Measurements from ENCODE around the gene THSD4.

The THSD4 gene

DNA sequence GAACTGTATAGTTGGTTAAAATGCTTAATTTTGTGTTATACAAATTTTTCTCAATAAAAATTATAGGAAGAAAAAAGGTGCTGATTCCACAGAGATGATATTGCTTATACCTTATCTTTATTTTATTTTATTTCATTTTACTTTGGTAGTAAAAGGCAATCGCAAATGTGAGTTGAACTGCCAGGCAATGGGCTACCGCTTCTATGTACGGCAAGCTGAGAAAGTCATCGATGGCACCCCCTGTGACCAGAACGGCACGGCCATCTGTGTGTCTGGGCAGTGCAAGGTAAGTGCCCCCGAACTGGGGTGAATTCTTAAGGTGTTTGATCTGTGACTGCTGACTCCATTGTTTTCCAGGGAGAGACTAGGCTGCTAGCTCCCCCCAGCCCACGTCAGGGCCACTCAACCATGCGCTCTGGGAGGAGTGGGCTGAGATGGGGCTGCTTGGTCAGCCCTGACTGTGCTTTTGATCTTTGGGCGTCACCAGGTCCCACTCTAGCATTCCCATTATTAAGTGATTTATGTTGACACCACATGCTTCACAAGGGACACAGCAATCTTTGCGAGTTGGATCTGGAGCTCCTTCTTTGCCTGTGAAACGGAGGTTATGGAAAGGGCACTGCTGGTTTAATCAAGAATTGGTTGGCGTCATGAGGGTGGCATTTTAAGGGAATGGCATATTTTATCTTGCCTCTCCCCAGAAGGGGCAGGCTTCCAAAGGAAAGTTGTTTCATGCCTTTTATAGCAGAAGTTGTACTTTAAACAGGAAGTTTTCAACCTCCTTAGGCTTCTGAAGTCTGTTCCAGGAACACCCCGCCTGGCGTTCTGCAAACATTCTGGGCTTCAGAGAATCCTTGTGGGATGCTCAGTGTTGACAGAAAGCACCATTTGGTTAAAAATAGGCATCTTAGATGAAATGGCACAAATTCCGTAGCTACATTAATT is 296.5 kb downstream of the THSD4 start:
- DNase-seq (ENCODE audit: extremely low read depth, low read depth): no peak
- H3K4me3 ChIP-seq (replicated peaks; ENCODE audit: low read depth, low read length): no peak overlapping the region
- TF ChIP-seq, protein P1, sequence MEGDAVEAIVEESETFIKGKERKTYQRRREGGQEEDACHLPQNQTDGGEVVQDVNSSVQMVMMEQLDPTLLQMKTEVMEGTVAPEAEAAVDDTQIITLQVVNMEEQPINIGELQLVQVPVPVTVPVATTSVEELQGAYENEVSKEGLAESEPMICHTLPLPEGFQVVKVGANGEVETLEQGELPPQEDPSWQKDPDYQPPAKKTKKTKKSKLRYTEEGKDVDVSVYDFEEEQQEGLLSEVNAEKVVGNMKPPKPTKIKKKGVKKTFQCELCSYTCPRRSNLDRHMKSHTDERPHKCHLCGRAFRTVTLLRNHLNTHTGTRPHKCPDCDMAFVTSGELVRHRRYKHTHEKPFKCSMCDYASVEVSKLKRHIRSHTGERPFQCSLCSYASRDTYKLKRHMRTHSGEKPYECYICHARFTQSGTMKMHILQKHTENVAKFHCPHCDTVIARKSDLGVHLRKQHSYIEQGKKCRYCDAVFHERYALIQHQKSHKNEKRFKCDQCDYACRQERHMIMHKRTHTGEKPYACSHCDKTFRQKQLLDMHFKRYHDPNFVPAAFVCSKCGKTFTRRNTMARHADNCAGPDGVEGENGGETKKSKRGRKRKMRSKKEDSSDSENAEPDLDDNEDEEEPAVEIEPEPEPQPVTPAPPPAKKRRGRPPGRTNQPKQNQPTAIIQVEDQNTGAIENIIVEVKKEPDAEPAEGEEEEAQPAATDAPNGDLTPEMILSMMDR (IDR thresholded peaks at IDR 0.05; ENCODE audit: low read depth, low read length, missing control alignments): no peak

DNA sequence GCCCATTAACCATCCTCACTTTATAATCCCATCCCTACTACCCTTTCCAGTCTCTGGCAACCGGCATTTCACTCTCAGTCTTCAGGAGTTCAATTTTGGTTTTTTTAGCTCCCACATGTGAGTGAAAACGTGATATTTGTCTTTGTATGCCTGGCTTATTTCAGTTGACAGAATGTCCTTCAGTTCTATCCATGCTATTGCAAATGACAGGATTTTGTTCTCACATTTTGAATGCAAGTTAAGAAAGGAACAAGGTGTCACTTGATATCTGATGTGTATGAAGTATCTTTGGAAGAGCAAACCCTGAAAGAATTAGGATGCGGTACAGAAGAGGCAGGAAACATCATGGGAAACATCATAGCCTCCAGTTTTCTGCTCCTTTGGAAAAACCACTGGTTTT is 298.1 kb downstream of the THSD4 start:
- TF ChIP-seq, protein P1 (IDR thresholded peaks at IDR 0.05; ENCODE audit: low read depth, low read length, missing control alignments): no peak
- H3K4me3 ChIP-seq (replicated peaks; ENCODE audit: low read depth, low read length): no peak overlapping the region
- no peak for DNase-seq (ENCODE audit: extremely low read depth, low read depth)

DNA sequence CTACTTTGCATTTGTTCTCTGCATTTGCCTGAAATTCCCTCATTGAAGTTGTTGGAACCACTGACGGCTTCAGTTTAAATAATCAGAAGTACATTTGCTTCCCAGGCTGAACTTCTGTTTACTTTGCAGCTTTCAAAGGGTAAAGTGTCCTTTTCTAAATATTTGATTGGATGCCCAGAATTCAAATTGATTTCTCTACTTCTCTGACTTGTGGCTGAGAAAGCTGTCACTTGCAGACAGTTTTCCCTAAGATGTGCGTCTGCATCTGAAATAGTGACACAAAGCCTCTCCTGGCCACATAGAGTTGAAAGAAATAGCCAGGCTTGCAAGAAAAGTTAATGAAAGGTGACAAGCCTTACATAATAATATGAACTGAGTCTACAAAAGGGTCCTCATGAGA is 299.6 kb downstream of the THSD4 start:
- H3K4me3 ChIP-seq (replicated peaks; ENCODE audit: low read depth, low read length): no peak overlapping the region
- TF ChIP-seq, protein P1 (IDR thresholded peaks at IDR 0.05; ENCODE audit: low read depth, low read length, missing control alignments): no peak
- DNase-seq (ENCODE audit: extremely low read depth, low read depth): no peak

DNA sequence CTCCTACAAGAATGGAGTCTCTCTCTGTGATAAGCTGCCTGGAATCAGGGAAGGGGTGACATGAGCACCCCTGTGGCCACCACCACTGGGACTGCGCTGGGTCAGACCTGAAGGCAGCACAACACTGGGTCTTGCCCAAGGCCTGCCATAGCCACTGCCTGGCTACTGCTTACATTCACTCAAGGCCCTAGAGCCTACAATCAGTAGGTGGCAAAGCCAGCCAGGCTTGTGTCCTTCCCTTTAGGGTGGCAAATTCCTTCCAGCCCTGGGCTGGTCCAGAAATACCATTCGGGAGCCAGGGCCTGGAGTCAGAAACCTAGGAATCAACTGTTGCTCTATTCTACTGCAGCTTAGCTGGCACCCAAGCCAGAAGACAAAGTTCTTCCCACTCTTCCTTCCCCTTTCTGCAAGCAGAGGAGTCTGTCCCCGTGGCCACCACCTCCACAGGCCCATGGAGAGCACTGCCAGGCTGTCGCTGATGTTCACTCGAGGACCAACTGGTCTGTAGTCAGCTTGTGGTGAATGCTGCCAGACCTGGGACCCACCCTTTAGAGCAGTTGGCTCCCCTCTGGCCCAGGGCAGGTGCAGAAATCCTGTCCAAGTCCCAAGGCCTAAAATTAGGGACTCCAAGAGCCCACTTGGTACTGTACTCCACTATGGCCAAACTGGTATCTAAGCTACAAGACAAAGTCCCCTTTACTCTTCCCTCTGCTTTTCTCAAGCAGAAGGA is 307.4 kb downstream of the THSD4 start:
- TF ChIP-seq, protein P1 (IDR thresholded peaks at IDR 0.05; ENCODE audit: low read depth, low read length, missing control alignments): no peak
- no peak for DNase-seq (ENCODE audit: extremely low read depth, low read depth)
- no peak overlapping the region for H3K4me3 ChIP-seq (replicated peaks; ENCODE audit: low read depth, low read length)

DNA sequence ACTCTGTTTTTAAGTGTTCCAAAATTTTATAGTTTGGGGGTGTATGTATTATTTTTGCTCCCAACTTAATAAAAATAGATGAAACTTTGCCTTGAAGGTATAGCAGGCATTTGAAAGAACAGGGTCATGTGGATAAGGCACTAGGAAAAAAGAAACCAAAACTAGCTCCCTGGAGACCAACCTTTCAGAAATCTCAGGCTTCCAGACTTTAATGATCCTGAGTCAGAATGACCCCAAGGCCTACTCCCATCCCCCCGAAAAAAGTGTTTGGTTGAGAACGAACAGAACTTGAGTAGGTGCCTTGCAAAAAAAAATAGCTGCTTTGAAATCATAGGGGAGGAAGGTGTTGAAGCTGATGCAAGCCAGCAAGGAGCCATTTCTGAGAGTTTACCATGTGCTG is 309.5 kb downstream of the THSD4 start:
- TF ChIP-seq, protein P1 (IDR thresholded peaks at IDR 0.05; ENCODE audit: low read depth, low read length, missing control alignments): no peak
- DNase-seq (ENCODE audit: extremely low read depth, low read depth): no peak
- no peak overlapping the region for H3K4me3 ChIP-seq (replicated peaks; ENCODE audit: low read depth, low read length)

DNA sequence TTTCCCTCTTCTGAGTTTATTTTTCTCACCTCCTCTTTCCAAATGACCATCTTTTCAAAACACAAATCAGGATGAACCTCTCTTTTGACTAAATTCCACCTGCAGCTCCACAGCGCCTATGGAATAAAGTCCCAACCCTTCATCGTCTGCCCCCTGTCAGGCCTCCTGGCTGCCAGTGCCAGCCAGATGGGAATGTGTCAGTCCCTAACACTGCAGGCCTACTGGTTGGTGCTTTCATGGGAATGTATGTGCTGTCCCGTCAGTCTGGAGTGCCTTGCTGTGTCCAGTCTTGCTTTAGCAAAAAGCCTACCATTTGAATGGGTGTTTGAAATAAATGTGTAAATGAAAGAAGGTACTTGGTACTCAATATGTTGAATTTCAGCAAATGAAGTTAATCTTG is 310.1 kb downstream of the THSD4 start:
- DNase-seq (ENCODE audit: extremely low read depth, low read depth): no peak
- TF ChIP-seq, protein P1 (IDR thresholded peaks at IDR 0.05; ENCODE audit: low read depth, low read length, missing control alignments): no peak
- H3K4me3 ChIP-seq (replicated peaks; ENCODE audit: low read depth, low read length): no peak overlapping the region
